Erythroblast (primary cell): ENCODE data around the gene RIF1.
"Not testable (repeated sequence)": the region's sequence is repeated elsewhere in the genome, so short reads cannot be mapped to it uniquely, and the experiment has no call there.

ENCODE experiments used
- DNase-seq, 2 experiments: peaks; one replicate each; lab custom pipeline; 2025; lab: John Stamatoyannopoulos, UW
- GATA1 ChIP-seq: IDR thresholded peaks from 2 replicates; pipeline ENCODE4 v1.6.1; 2011; ENCODE audit warnings: low read depth, mild to moderate bottlenecking, control low read depth, low read length, moderate library complexity
- POLR2A ChIP-seq: IDR thresholded peaks from 2 replicates; pipeline ENCODE4 v1.6.1; 2011; ENCODE audit warnings: mild to moderate bottlenecking, low read length

Gene RIF1

DNA sequence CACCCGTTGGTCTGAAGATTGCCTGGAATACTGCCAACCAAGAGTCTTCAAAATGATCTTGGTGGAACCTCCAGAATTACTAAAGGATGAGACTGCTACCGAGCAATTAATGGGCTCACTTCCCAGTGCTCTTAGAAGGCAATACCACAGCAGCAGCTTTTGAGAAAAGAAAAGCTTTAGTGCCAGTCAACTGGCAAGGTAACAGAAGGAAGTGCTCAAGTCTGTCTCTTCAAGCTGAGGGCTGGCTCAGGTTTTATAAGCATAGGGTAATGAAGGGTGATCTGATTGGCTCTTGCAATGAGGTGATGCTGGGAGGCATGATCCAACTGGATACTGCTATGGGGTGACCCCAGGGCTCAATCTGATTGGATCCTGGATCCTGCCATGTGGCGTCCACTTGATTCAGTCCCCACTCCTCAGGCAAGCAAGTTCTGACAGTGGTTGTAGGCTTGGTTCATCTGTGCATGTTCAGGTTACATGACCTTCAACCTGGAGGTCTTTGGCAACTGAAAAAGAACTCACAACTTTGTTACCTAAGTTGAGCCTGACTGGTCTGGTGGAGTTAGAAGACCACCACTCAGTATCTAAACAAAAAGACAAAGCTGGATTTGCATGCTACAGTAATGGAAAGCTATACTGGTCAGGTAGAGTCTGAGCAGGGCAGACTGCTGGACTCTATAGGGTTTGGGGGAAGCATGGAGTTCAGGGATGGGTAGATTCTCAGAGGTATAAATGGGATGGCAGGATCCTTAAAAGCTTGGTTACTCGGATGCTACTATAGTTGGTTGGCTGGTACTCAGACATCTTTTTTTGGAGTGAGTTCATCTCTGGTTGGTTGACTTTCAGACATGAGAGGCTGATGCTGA is 14.0 kb upstream of the RIF1 start:
- TF ChIP-seq GATA1, result no peak
- no peak for TF ChIP-seq POLR2A
- peak in 1 of 2 experiments; percentile 15 for DNase-seq

DNA sequence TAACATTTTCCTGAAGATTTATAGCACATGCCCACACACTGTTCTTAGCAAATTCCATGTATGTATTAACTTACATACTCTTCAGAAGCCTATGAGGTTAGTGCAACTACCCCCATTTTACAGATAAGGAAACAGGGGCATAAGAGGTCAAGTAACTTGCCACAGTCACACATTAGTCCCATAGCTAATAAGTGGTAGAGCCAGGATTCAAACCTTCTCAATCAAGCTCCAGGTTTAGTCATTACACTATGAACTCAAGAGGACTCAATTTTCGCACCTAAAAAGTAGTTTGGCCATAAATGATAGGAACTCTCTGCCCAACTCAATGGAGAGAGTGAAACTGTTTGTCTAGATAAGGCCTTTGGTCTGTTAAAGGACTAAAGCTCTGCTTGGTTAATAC is 9.7 kb upstream of the RIF1 start:
- TF ChIP-seq POLR2A (no peak), GATA1 (no peak)
- DNase-seq, result peak in 1 of 2 experiments; percentile 45

DNA sequence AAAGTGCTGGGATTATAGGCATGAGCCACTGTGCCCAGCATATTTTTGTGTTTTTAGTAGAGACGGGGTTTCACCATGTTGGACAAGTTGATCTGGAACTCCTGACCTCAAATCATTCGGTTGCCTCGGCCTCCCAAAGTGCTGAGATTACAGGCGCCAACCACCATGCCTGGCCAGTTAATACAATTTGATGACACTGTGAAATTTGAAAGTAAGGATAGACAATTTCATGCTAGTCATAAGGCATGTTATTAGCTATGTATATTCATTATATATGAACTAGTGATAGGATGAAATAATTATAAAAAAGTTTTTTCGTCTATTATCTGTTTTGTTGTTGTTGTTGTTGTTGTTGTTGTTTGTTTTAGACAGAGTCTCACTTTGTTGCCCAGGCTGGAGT is 8.6 kb upstream of the RIF1 start:
- TF ChIP-seq POLR2A (no peak), GATA1 (no peak)
- DNase-seq, result no peak

DNA sequence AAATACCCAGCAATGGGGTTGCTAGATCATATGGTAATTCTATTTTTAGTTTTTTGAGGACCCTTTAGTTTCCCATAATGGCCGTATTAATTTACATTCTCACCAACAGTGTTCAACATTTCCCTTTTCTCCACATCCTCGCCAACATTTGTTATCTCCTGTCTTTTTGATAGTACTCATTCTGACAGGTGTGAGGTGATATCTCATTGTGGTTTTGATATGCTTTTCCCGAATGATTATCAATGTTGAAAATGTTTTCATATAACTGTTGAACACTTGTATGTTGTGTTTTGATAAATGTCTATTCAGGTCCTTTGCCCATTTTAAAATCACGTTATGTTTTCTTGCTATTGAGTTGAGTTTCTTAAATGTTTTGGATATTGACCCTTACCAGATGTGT is 5.8 kb upstream of the RIF1 start:
- peak; percentile 19 to 69 for DNase-seq
- TF ChIP-seq GATA1, result no peak
- no peak for TF ChIP-seq POLR2A

DNA sequence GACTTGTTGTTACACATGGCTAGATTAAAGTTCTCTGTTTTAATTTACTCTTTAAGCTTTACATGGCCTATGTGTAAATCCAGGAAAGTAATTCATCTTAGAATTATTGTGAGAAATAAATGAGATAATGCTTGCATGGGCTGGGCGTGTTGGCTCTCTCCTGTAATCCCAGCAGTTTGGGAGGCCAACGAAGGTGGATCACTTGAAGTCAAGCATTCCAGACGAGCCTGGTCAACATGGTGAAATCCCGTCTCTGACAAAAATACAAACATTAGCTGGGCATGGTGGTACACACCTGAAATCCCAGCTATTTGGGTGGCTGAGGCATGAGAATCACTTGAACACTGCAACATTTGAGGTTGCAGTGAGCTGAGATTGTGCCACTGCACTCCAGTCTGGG is 4.3 kb upstream of the RIF1 start:
- DNase-seq, result no peak
- TF ChIP-seq POLR2A, result no peak
- no peak for TF ChIP-seq GATA1

DNA sequence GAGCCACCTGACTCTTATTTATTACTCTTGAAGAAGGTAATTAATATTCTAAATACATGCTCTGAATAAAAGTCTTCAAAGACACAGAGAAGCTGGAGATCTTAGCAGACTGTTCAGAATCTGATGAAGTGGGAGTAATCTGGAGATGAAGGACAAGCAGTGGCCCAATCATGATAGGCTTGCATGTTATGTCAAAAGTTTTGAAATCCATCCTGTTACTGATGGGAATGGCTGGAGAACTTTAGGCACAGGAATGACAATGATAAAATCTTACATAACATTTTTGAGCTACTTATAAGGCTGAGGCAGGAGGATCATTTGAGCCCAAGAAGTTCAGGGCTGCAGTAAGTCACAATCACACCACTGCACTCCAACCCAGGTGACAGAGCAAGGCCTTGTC is 2.4 kb upstream of the RIF1 start:
- TF ChIP-seq POLR2A (no peak), GATA1 (no peak)
- no peak for DNase-seq

DNA sequence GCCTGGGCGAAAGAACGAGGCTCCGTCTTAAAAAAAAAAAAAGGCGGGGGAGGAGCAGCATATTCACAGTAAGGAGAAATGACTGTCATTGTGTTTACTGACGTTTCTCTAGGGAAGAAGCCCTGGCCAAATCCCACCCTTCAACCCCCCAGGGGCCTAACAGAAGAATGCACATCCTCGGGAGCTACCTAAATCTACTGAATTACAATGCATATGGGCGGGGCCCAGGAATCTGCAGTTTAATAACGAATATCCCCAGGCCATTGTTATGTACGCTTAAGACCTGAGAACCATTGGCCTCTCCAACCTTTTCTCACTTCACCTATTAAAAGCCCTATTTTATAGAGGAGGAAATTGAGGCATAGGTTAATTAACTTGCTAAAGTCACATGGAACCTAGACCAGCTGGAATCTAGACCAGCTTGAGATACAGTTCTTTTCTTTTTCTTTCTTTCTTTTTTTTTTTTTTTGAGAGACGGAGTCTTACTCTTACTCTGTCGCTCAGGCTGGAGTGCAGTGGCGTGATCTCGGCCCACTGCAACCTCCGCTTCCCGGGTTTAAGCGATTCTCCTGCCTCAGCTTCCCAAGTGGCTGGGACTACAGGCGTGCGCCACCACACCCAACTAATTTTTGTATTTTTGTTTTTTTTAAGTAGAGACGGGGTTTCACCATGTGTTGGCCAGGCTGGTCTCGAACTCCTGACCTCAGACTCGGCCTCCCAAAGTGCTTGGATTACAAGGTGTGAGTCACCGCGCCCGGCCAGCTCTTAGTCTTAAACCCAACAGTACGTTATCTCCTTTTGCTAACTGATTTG is 708 bp upstream of the RIF1 start:
- TF ChIP-seq GATA1, result no peak
- TF ChIP-seq POLR2A, result no peak
- DNase-seq, result peak in 1 of 2 experiments; percentile 5

DNA sequence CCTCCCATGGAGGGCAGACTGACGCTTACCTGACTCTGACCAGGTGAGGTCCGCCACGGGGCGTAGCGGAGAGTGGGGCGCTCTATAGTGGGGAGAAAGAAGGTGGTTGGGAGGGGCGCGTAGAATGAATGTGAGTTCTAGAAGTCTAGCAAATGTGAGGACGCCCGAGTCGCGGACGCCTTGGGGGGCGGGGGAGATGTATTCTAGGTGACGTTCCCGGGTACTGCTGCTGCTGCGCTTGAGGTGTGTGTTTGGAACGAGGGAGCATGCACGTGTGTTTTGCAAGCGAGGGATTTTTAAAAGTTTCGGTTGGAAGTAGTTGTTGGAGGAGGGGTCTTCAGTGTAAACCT is 758 bp downstream of the RIF1 start:
- DNase-seq, result peak; percentile 70 to 76
- TF ChIP-seq POLR2A, result no peak
- no peak for TF ChIP-seq GATA1

DNA sequence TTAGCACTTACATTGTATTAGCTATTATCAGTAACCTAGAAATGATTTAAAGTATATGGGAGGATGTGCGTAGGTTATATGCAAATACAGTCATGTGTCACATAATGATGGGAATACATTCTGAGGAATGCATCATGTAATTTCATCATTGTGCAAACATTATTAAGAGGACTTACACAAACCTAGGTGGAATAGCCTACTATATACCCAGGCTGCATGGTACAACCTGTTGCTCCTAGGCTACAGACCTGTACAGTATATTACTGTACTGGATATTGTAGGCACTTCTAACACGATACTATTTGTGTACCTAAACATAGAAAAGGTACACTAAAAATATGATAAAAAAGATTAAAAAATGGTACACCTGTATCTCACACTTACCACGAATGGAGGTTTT is 7.9 kb downstream of the RIF1 start:
- TF ChIP-seq POLR2A, result no peak
- no peak for TF ChIP-seq GATA1
- no peak for DNase-seq

DNA sequence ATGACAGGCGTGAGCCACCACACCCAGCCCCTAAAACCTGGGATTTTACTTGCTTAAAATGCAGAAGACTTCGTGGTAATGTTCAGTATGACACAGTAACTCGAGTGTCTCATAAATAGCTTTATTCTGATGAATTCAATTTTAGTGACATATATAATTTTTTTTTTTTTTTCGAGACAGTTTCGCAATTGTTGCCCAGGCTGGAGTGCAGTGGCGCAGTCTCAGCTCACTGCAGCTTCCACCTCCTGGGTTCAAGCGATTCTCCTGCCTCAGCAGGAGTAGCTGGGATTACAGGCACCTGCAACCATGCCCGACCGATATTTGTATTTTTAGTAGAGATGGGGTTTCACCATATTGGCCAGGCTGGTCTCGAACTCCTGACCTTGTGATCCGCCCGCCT is 12.0 kb downstream of the RIF1 start:
- not testable (repeated sequence) for DNase-seq

DNA sequence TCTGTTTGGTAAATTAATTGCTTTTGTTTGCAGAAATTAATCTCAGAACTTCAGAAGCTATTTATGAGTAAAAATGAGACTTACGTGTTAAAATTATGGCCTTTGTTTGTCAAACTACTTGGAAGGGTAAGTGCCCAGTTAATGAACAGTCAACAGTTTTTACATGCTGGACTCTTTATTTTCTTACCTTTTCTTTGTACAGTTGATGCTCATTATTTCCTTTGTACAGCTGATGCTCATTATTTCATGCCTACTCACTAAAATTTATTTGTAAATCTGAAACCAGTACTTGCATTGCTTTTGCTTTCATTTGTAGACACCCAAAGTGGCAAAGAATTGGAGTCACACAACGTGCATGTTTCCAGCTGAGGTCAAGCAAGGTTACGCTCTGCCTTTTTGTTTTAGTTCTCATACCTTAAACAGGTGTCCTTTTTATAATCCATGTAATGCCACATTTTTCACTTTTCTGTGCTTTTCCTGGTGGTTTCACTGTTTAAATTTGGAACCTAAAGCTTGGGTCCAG is 13.3 kb downstream of the RIF1 start:
- no peak for DNase-seq
- TF ChIP-seq GATA1, result no peak
- TF ChIP-seq POLR2A, result no peak

DNA sequence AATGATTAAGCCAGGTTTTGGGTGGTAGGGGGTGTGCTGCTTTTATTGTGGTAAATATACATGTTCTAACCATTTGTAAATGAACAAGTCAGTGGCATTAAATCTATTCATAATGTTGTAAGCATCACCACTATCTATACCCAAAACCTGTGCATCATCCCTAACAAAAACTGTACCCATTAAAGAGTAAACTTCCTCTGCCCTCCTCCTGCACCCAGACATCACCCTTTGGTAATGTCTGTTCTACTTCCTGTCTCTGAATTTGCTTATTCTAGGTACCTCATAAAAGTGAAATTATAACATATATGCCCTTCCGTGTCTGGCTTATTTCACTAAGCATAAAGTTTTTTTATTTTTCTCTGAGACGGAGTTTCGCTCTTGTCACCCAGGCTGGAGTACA is 14.1 kb downstream of the RIF1 start:
- no peak for TF ChIP-seq GATA1
- TF ChIP-seq POLR2A, result no peak
- no peak for DNase-seq

DNA sequence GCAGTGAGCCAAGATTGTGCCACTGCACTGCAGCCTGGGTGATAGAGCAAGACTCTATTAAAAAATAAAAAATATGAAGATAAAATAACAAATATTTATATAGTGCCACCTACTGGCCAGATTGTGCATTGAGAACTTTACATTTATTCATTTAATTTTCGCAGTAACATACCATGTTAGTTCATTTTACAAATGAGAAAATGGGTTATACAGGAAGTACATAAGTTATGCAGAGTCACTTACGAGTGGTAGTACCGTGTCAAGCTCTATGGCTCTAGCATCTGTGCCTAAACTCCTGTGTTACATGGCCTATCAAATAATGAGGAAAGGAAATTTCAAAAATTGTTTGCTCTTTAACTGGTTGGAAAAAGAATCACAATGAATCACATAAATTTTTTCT is 27.9 kb downstream of the RIF1 start:
- peak; percentile 39 to 58 for DNase-seq
- TF ChIP-seq GATA1, result no peak
- no peak for TF ChIP-seq POLR2A

DNA sequence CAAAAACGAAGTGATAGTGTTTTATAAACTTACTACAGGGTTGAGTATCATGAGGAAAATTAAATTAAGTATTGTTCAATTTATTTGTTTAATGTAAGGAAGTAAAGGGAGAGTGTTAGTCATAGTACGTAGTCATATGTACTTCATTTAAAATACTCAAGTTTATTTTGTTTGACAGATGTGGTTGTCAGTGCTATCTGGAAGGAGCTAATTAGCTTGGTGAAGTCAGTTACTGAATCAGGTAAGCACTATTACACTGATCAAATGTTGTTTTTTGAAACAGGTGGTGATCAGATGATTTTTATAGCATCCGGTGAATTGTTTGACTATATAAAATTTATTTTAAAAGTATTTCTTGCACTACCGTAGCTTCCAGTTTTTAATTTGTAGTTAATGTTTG is 28.8 kb downstream of the RIF1 start:
- no peak for TF ChIP-seq GATA1
- TF ChIP-seq POLR2A, result no peak

More for the DNA sequence above, 28.8 kb downstream of the RIF1 start:
- no peak for DNase-seq
